GM23338 (cell line): ENCODE measurements around the gene SEZ6L. TPM values are rescaled to one million over a fixed set of nuclear protein-coding genes. Genes with fewer than 3 reads are reported as not detected.

ENCODE experiments used
- ATAC-seq: fragments of 200-7000 bp; cut with Tn5 transposase; 3 replicates; pipeline ENCODE4 v1.9.1; 2020
- DNase-seq: peaks from one replicate; pipeline ENCODE4 v3.0.0-alpha.2; 2015; ENCODE audit warnings: low spot score
- H2AFZ ChIP-seq: fragments of 200-600 bp; sonication (generic); 2 replicates; pipeline ENCODE4 v1.8.0; 2016; ENCODE audit warnings: antibody characterized with exemption, mild to moderate bottlenecking, moderate library complexity
- H3F3A ChIP-seq: fragments of 200-600 bp; sonication (generic); replicated peaks from 2 replicates; pipeline ENCODE4 v1.8.0; 2017; ENCODE audit warnings: antibody characterized with exemption, mixed run types, low read depth
- H3K27ac ChIP-seq: fragments of 200-600 bp; sonication (generic); 2 replicates; pipeline ENCODE4 v1.6.1; 2016; ENCODE audit warnings: low read depth
- H3K27me3 ChIP-seq: fragments of 200-600 bp; sonication (generic); 2 replicates; pipeline ENCODE4 v1.8.0; 2016; ENCODE audit warnings: mild to moderate bottlenecking, mixed run types, moderate library complexity; ENCODE audit not compliant: insufficient read depth
- H3K36me3 ChIP-seq: fragments of 200-600 bp; sonication (generic); 2 replicates; pipeline ENCODE4 v1.8.0; 2016; ENCODE audit warnings: mild to moderate bottlenecking; ENCODE audit not compliant: insufficient read depth
- H3K4me1 ChIP-seq: fragments of 200-600 bp; sonication (generic); 2 replicates; pipeline ENCODE4 v1.8.0; 2016; ENCODE audit warnings: mild to moderate bottlenecking, moderate library complexity; ENCODE audit not compliant: insufficient read depth
- H3K4me2 ChIP-seq: fragments of 200-600 bp; sonication (generic); 2 replicates; pipeline ENCODE4 v1.7.1; 2017; ENCODE audit warnings: mixed run types
- H3K4me3 ChIP-seq: fragments of 200-600 bp; sonication (generic); 2 replicates; pipeline ENCODE4 v1.6.1; 2016; ENCODE audit warnings: mixed run types
- H3K79me2 ChIP-seq: fragments of 200-600 bp; sonication (generic); replicated peaks from 2 replicates; pipeline ENCODE4 v1.8.0; 2017; ENCODE audit warnings: mild to moderate bottlenecking; ENCODE audit not compliant: insufficient read depth
- H3K9me2 ChIP-seq: fragments of 200-600 bp; sonication (generic); 2 replicates; pipeline ENCODE4 v1.8.0; 2017; ENCODE audit not compliant: insufficient read depth
- H4K20me1 ChIP-seq: fragments of 200-600 bp; sonication (generic); replicated peaks from 2 replicates; pipeline ENCODE4 v1.8.0; 2017; ENCODE audit warnings: mild to moderate bottlenecking; ENCODE audit not compliant: insufficient read depth
- H3K27ac Mint-ChIP-seq: 2 replicates; pipeline ENCODE4 v1.8.0; 2020; ENCODE audit warnings: inconsistent platforms, mild to moderate bottlenecking, moderate library complexity, mixed read lengths
- H3K27me3 Mint-ChIP-seq: 3 replicates; pipeline ENCODE4 v1.8.0; 2022; ENCODE audit warnings: low read depth, mild to moderate bottlenecking, moderate library complexity, mixed read lengths, inconsistent platforms; ENCODE audit not compliant: insufficient read depth, poor library complexity
- H3K36me3 Mint-ChIP-seq: 3 replicates; pipeline ENCODE4 v1.8.0; 2021; ENCODE audit warnings: low read depth, mild to moderate bottlenecking, inconsistent platforms, moderate library complexity, mixed read lengths
- H3K4me1 Mint-ChIP-seq: 3 replicates; pipeline ENCODE4 v1.8.0; 2020; ENCODE audit warnings: mild to moderate bottlenecking, inconsistent platforms, mixed read lengths
- H3K4me3 Mint-ChIP-seq: 3 replicates; pipeline ENCODE4 v1.8.0; 2021; ENCODE audit warnings: moderate library complexity, mild to moderate bottlenecking, inconsistent platforms, mixed read lengths
- H3K9me3 Mint-ChIP-seq: 3 replicates; pipeline ENCODE4 v1.8.0; 2020; ENCODE audit warnings: moderate library complexity, mild to moderate bottlenecking, inconsistent platforms, mixed read lengths
- CTCF ChIP-seq, 2 experiments: fragments of 200-600 bp in 1 of 2; sonication (generic) in 1 of 2; conservative IDR thresholded peaks; 2 replicates each; pipeline versions ENCODE4 v1.5.1 to v1.6.1; 2016 to 2017; ENCODE audit warnings: antibody characterized with exemption in 2 of 2, low read depth in 2 of 2, mild to moderate bottlenecking in 2 of 2, moderate library complexity in 1 of 2
- EZH2phosphoT487 ChIP-seq: fragments of 200-600 bp; sonication (generic); IDR thresholded peaks from one replicate; pipeline ENCODE4 v1.8.1; 2018; ENCODE audit warnings: antibody characterized with exemption; ENCODE audit not compliant: unreplicated experiment
- JUNB ChIP-seq: IDR thresholded peaks from one replicate; pipeline ENCODE4 v1.6.1; 2016; ENCODE audit warnings: antibody characterized with exemption; ENCODE audit not compliant: unreplicated experiment
- NANOG ChIP-seq: IDR thresholded peaks from 2 replicates; pipeline ENCODE4 v1.6.1; 2016; ENCODE audit warnings: antibody characterized with exemption, borderline replicate concordance
- POLR2AphosphoS5 ChIP-seq: IDR thresholded peaks from 2 replicates; pipeline ENCODE4 v1.6.1; 2016; ENCODE audit warnings: antibody characterized with exemption, low read depth
- REST ChIP-seq: IDR thresholded peaks from one replicate; pipeline ENCODE4 v1.6.1; 2018; ENCODE audit warnings: antibody characterized with exemption; ENCODE audit not compliant: unreplicated experiment
- STAT1 ChIP-seq: IDR thresholded peaks from one replicate; pipeline ENCODE4 v1.6.1; 2016; ENCODE audit warnings: antibody characterized with exemption; ENCODE audit not compliant: unreplicated experiment
- ZNF462 ChIP-seq: fragments of 250-450 bp; sonication (Bioruptor Pico); IDR thresholded peaks from 2 replicates; pipeline ENCODE4 v1.5.0; 2020; ENCODE audit warnings: mild to moderate bottlenecking, moderate library complexity
- polyA plus RNA-seq: library from polyadenylated mRNA; unstranded; fragments of >200 nt; fragmentation: Nextera tagmentation; extraction: Ambion mirVana; gene quantifications from 2 replicates; pipeline ENCODE4 v1.2.1, GENCODE V29; 2016
- total RNA-seq: library from RNA; depleted of rRNA; stranded (reverse); fragments of >200 nt; shearing (Covaris generic); gene quantifications from 2 replicates; pipeline ENCODE4 v1.2.3, GENCODE V29; 2014
- TF ChIP-seq, protein P1 (sequence below): IDR thresholded peaks from 2 replicates; pipeline ENCODE4 v1.6.1; 2016; ENCODE audit warnings: antibody characterized with exemption

The SEZ6L gene
- total and polyA plus RNA-seq, 2 experiments from 2014 or later, result 0.13 to 0.24 TPM

- TF ChIP-seq CTCF (conservative IDR thresholded peaks at IDR 0.05; ENCODE audit: low read depth in 2 of 2) (no peak), JUNB (no peak), POLR2AphosphoS5 (no peak)
Measured at GRCh38 chr22:26285632-26286031, 116.4 kb downstream of the SEZ6L start (continued).

GRCh38 chr22:26286091-26286820 lies 117.0 kb downstream of the SEZ6L start:
- no peaks in the 10 kb centered on the region for H3K36me3 ChIP-seq
- H3K27me3 ChIP-seq, result no peaks in the 10 kb centered on the region
- DNase-seq (no peak), ATAC-seq (no peak)
- H4K20me1 ChIP-seq, result no peaks in the 10 kb centered on the region
- H3K4me3 ChIP-seq, result no peak overlapping the region
- 0 out of 2 replicates have a peak, but pooled peaks cover 5% of the 10 kb centered on the region for H3K9me2 ChIP-seq
- no peaks in the 10 kb centered on the region for H3F3A ChIP-seq
- no peak overlapping the region for H2AFZ ChIP-seq
- no peaks in the 10 kb centered on the region for H3K36me3 Mint-ChIP-seq
- no peaks in the 10 kb centered on the region for H3K79me2 ChIP-seq
- H3K27me3 Mint-ChIP-seq, result no peaks in the 10 kb centered on the region
- H3K9me3 Mint-ChIP-seq, result no peaks in the 10 kb centered on the region; the same call in 2 of the 3 replicates
- H3K27ac ChIP-seq, result no peak overlapping the region
- no peak overlapping the region for H3K4me2 ChIP-seq
- H3K4me3 Mint-ChIP-seq, result no peak overlapping the region
- H3K4me1 ChIP-seq, result no peaks in the 10 kb centered on the region
- no peak overlapping the region for H3K27ac Mint-ChIP-seq
- peaks cover 3% of the 10 kb centered on the region for H3K4me1 Mint-ChIP-seq
- no peak for TF ChIP-seq EZH2phosphoT487
- no peak for TF ChIP-seq REST
- TF ChIP-seq ZNF462 (CRISPR knock-in tag), result no peak
- no peak for TF ChIP-seq NANOG
- TF ChIP-seq, protein P1, sequence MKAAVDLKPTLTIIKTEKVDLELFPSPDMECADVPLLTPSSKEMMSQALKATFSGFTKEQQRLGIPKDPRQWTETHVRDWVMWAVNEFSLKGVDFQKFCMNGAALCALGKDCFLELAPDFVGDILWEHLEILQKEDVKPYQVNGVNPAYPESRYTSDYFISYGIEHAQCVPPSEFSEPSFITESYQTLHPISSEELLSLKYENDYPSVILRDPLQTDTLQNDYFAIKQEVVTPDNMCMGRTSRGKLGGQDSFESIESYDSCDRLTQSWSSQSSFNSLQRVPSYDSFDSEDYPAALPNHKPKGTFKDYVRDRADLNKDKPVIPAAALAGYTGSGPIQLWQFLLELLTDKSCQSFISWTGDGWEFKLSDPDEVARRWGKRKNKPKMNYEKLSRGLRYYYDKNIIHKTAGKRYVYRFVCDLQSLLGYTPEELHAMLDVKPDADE, result no peak
- no peak for TF ChIP-seq POLR2AphosphoS5
- TF ChIP-seq STAT1, result no peak
- no peak for TF ChIP-seq JUNB
